A673 (cell line): ENCODE data around the gene LRRC8B. TPM values are rescaled to one million over a fixed set of nuclear protein-coding genes. Genes with fewer than 3 reads are reported as not detected.

Experiments used
- BruUV-seq: library from RNA; stranded (reverse); fragments of 400-500 nt; replicated peaks from 2 replicates; lab custom pipeline; 2021; lab: Mats Ljungman, UMichigan
- CTCF ChIA-PET: fragments of 300-600 bp; sonication (Branson Sonifier 250); formaldehyde crosslinking; loops from one replicate; lab custom pipeline; 2022; ENCODE audit warnings: antibody characterized with exemption; lab: Charles Lee
- POLR2A ChIA-PET: fragments of 300-600 bp; sonication (Branson Sonifier 250); formaldehyde crosslinking; loops from one replicate; lab custom pipeline; 2022; ENCODE audit warnings: antibody characterized with exemption; ENCODE audit not compliant: low non-redundant PET; lab: Charles Lee
- DNase-seq: peaks from one replicate; pipeline ENCODE4 v3.0.0-alpha.2; 2015; ENCODE audit warnings: low spot score
- H3K27ac ChIP-seq: fragments of 200-600 bp; sonication (generic); 2 replicates; pipeline ENCODE4 v1.5.1; 2016; ENCODE audit warnings: mixed run types, low read depth, mild to moderate bottlenecking, mixed read lengths, antibody characterized with exemption, low read length; ENCODE audit not compliant: poor library complexity, severe bottlenecking
- H3K27me3 ChIP-seq: fragments of 200-600 bp; sonication (generic); replicated peaks from 2 replicates; pipeline ENCODE4 v1.6.1; 2017; ENCODE audit warnings: mixed run types, low read depth, mild to moderate bottlenecking, mixed read lengths, antibody characterized with exemption, low read length; ENCODE audit not compliant: insufficient read depth, poor library complexity
- H3K36me3 ChIP-seq: fragments of 200-600 bp; sonication (generic); 2 replicates; pipeline ENCODE4 v1.6.1; 2016; ENCODE audit warnings: mixed run types, mild to moderate bottlenecking, mixed read lengths, antibody characterized with exemption, low read length; ENCODE audit not compliant: insufficient read depth, poor library complexity, severe bottlenecking
- H3K4me1 ChIP-seq: fragments of 200-600 bp; sonication (generic); 2 replicates; pipeline ENCODE4 v1.6.1; 2017; ENCODE audit warnings: mixed run types, mild to moderate bottlenecking, mixed read lengths, antibody characterized with exemption, low read length; ENCODE audit not compliant: insufficient read depth, poor library complexity, severe bottlenecking
- H3K4me3 ChIP-seq: fragments of 200-600 bp; sonication (generic); 2 replicates; pipeline ENCODE4 v1.5.1; 2016; ENCODE audit warnings: low read depth, mixed run types, mild to moderate bottlenecking, mixed read lengths, low read length; ENCODE audit not compliant: poor library complexity, severe bottlenecking
- H3K9me3 ChIP-seq: fragments of 200-600 bp; sonication (generic); 2 replicates; pipeline ENCODE4 v1.6.1; 2016; ENCODE audit warnings: mixed run types, low read depth, mild to moderate bottlenecking, mixed read lengths, antibody characterized with exemption, low read length; ENCODE audit not compliant: poor library complexity, severe bottlenecking
- CTCF ChIP-seq: fragments of 300-800, 200-600 bp; sonication (generic); conservative IDR thresholded peaks from 2 replicates; pipeline ENCODE4 v1.5.1; 2017; ENCODE audit warnings: low read depth, mild to moderate bottlenecking, antibody characterized with exemption, low read length, moderate library complexity, mixed read lengths
- EZH2 ChIP-seq: fragments of 200-600 bp; sonication (generic); IDR thresholded peaks from 2 replicates; pipeline ENCODE4 v1.6.1; 2017; ENCODE audit warnings: borderline replicate concordance, low read depth, mild to moderate bottlenecking, mixed read lengths, antibody characterized with exemption, low read length; ENCODE audit not compliant: poor library complexity, severe bottlenecking
- intact Hi-C: fragments of 100-400 bp; cut with micrococcal nuclease; formaldehyde crosslinking; loops from one replicate; pipeline ENCODE4 v1.10.0; 2022; ENCODE audit not compliant: unreplicated experiment
- total RNA-seq: library from RNA; stranded (reverse); gene quantifications from 2 replicates; pipeline ENCODE4 v1.2.3, GENCODE V29; 2021

Gene LRRC8B
- total RNA-seq, 1 experiment from 2014 or later, result 18.9 TPM

DNA sequence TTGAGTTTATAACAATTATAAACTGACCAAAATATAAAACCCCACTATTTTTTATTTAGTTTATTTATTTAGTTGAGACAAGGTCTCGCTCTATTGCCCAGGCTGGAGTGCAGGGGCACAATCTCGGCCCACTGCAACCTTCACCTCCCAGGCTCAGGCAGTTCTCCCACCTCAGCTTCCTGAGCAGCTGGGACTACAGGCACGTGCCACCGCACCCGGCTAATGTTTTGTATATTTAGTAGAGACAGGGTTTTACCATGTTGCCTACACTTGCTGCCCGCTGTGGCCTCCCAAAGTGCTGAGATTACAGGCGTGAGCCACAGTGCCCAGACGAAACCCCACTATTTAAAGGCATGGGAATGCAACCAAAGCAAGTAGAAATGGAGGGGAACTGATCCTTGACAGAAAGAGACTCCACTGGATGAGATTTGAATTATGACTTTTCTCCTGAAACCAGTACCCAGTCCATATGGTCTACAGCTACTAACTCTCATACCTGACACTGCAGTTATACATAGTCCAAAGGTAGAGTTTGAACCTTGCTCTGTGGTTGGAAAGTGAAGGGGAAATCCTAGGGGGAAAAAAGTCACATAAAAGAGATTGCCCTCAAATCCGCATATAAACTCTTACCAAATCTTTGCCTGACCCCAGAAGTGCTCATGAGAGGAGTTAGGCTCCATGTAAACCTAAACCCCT lies 119.6 kb downstream of the LRRC8B start:
- DNase-seq, result no peak
- no TSS peak for BruUV-seq
- Histone ChIP-seq H3K4me1 (peaks cover 11% of the 10 kb centered on the region), H3K9me3 (peaks cover 8% of the 10 kb centered on the region), H3K27ac (no peak overlapping the region), H3K27me3 (no peaks in the 10 kb centered on the region), H3K4me3 (no peak overlapping the region), H3K36me3 (no peaks in the 10 kb centered on the region)
- POLR2A ChIA-PET, result no interaction called here
- intact Hi-C loops, result no loop called here
- CTCF ChIA-PET, result no interaction called here
- TF ChIP-seq EZH2 (no peak), CTCF (no peak)

DNA sequence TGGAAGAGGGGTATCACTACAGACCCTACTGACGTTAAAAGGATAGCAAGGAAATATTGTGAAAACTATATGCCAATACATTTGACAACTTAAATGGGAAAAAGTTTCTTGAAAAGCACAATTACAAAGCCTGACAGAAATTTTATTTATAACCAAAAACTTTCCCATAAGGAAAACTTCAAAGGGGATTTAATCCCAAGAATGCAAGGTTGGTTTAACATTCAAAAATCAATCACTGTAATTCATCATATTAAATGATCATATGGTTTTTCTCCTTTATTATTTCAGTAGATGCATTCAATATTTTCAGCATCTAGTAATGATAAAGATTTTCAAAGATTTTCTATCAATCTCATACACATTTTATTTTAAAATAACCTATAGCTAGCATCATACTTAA lies 121.6 kb downstream of the LRRC8B start:
- CTCF ChIA-PET, result no interaction called here
- TF ChIP-seq CTCF (no peak), EZH2 (no peak)
- intact Hi-C loops, result no loop called here

More for the DNA sequence above, 121.6 kb downstream of the LRRC8B start:
- Histone ChIP-seq H3K4me3 (no peak overlapping the region), H3K9me3 (peaks cover 8% of the 10 kb centered on the region), H3K27me3 (no peaks in the 10 kb centered on the region), H3K36me3 (no peaks in the 10 kb centered on the region), H3K4me1 (peaks cover 16% of the 10 kb centered on the region), H3K27ac (no peak overlapping the region)
- no TSS peak for BruUV-seq
- no peak for DNase-seq
- POLR2A ChIA-PET, result no interaction called here

Other genes starting within 250 kb of the LRRC8B start
- gene GBP6, start 160.8 kb upstream of the LRRC8B start, total RNA-seq, result not detected in 2 replicates
- 5.6 and 6.9 TPM in 2 replicates for gene LRRC8C, start 108.3 kb downstream of the LRRC8B start, total RNA-seq